SU-DHL-6 (cell line): Measurements from ENCODE around the gene SLC16A11.

Experiments
- H2AFZ ChIP-seq: fragments of 200-600 bp; sonication (generic); 2 replicates; pipeline ENCODE4 v1.6.1; 2014; ENCODE audit warnings: low read depth, mild to moderate bottlenecking, moderate library complexity, mixed read lengths, antibody characterized with exemption, low read length; ENCODE audit not compliant: severe bottlenecking
- H3F3A ChIP-seq: fragments of 200-600 bp; shearing (Covaris generic); 2 replicates; pipeline ENCODE4 v1.6.0; 2016; ENCODE audit warnings: antibody characterized with exemption, mild to moderate bottlenecking; ENCODE audit not compliant: insufficient read depth
- H3K27ac ChIP-seq: fragments of 200-600 bp; sonication (generic); 2 replicates; pipeline ENCODE4 v1.5.1; 2016; ENCODE audit warnings: low read depth, mild to moderate bottlenecking, low read length, moderate library complexity, mixed read lengths
- H3K27me3 ChIP-seq: fragments of 200-600 bp; sonication (generic), shearing (Covaris generic); 2 replicates; pipeline ENCODE4 v1.6.0; 2014; ENCODE audit warnings: mild to moderate bottlenecking, low read length
- H3K36me3 ChIP-seq: fragments of 200-600 bp; sonication (generic); 2 replicates; pipeline ENCODE4 v1.6.1; 2014; ENCODE audit warnings: mild to moderate bottlenecking, low read length, mixed read lengths
- H3K4me2 ChIP-seq: fragments of 300-600, 200-600 bp; shearing (Covaris generic), sonication (generic); 2 replicates; pipeline ENCODE4 v1.6.0; 2014; ENCODE audit warnings: low read length, low read depth, mild to moderate bottlenecking; ENCODE audit not compliant: poor library complexity, severe bottlenecking
- H3K4me3 ChIP-seq: fragments of 200-600 bp; sonication (generic); 2 replicates; pipeline ENCODE4 v1.5.1; 2014; ENCODE audit warnings: antibody characterized with exemption, low read length, mild to moderate bottlenecking, mixed read lengths; ENCODE audit not compliant: insufficient read depth, poor library complexity, severe bottlenecking
- H3K79me2 ChIP-seq: fragments of 200-600 bp; sonication (generic); 2 replicates; pipeline ENCODE4 v1.6.1; 2014; ENCODE audit warnings: mild to moderate bottlenecking, low read length, moderate library complexity; ENCODE audit not compliant: insufficient read depth
- H3K9ac ChIP-seq: fragments of 200-600 bp; sonication (generic); 2 replicates; pipeline ENCODE4 v1.7.0; 2014; ENCODE audit warnings: mild to moderate bottlenecking, low read length
- H3K9me2 ChIP-seq: fragments of 200-600 bp; sonication (generic); replicated peaks from 2 replicates; pipeline ENCODE4 v1.6.1; 2014; ENCODE audit warnings: low read length; ENCODE audit not compliant: insufficient read depth
- H3K9me3 ChIP-seq: fragments of 200-600 bp; sonication (generic); 2 replicates; pipeline ENCODE4 v1.6.1; 2014; ENCODE audit warnings: low read length, mixed read lengths; ENCODE audit not compliant: insufficient read depth
- H4K20me1 ChIP-seq: fragments of 200-600 bp; sonication (generic); 2 replicates; pipeline ENCODE4 v1.6.1; 2014; ENCODE audit warnings: low read depth, mild to moderate bottlenecking, antibody characterized with exemption, low read length, moderate library complexity, mixed read lengths
- CTCF ChIP-seq: fragments of 200-600 bp; sonication (generic); IDR thresholded peaks from one replicate; pipeline ENCODE4 v1.5.1; 2017; ENCODE audit warnings: antibody characterized with exemption, mild to moderate bottlenecking, low read length, moderate library complexity; ENCODE audit not compliant: insufficient read depth, poor library complexity, severe bottlenecking
- EZH2phosphoT487 ChIP-seq: fragments of 200-600 bp; sonication (generic), shearing (Covaris generic); conservative IDR thresholded peaks from 2 replicates; pipeline ENCODE4 v1.6.1; 2018; ENCODE audit warnings: mild to moderate bottlenecking, antibody characterized with exemption, low read length, moderate library complexity, mixed read lengths

The SLC16A11 gene

DNA sequence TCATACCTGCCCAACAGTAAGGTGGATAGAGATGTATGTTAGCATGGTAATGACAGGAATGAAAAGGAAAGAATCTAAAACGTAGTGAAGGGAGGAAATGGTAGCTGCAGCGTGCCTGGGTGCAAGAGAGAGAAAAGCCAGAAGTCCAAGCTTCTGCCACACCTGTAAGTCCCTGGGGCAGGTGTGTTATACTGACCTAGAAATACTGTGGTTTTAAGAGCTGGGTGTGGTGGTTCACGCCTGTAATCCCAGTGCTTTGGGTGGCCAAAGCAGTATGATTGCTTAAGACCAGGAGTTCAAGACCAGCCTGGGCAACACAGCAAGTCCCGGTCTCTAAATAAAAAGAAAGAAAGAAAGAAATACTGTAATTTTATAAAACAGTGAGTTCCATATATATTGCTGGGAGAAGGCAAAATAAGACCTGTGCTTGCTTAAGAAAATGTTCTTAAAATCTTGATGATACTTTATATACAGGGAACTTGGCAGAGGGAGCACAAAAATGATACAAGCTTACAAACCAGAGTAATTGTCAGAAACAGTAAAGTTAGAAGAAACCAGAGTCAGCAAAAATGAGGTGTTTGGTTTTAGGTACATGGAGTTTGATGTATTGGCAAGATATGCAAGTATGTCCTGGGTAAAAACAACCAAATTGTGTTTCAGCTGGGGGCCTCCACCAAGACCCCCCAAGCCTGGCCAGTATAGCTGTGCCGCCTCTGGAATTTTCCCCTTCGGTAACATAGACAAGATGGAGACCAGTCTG is 41.4 kb downstream of the SLC16A11 start:
- Histone ChIP-seq H3K27ac (no peak overlapping the region), H3K27me3 (no peaks in the 10 kb centered on the region), H3K4me2 (no peak overlapping the region), H3K9ac (no peak overlapping the region), H3K36me3 (no peaks in the 10 kb centered on the region; the same call in 1 of the 2 replicates), H4K20me1 (peaks cover 3% of the 10 kb centered on the region; the same call in 1 of the 2 replicates), H3K79me2 (peaks cover 13% of the 10 kb centered on the region), H3K9me2 (no peaks in the 10 kb centered on the region), H3K9me3 (no peaks in the 10 kb centered on the region), H3F3A (peaks cover 3% of the 10 kb centered on the region; the same call in 1 of the 2 replicates), H3K4me3 (no peak overlapping the region), H2AFZ (no peak overlapping the region)
- TF ChIP-seq CTCF (no peak), EZH2phosphoT487 (no peak)

DNA sequence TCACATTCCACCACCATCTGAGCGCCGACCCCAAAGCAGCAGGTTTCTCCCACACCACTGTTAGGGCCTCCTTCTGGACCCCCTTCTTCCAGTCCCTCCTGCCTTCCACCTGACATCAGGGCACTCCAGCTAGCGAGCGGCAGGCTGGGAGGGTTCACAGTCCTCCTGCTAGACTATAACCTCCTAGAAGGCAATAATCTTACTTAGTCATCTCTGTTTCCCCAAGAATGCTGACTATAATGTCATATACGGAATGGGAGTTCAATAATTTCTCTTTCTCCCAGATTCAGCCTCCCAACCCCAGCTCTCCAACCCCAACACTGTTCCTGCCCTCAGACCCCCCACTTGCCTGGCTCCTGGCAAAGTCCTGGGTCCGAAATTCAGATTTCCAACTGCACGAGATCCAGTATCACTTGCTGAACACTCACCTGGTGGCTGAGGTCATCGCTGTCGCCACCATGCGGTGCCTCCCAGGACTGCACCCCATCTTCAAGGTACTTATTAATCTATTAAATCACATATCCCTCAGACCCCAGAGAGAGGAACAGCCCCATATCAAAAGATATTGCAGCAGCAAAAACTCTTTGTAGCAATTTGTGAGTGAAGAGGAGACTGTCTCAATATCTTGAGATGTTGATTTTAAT is 42.5 kb downstream of the SLC16A11 start:
- Histone ChIP-seq H4K20me1 (peaks cover 3% of the 10 kb centered on the region; the same call in 1 of the 2 replicates), H3K27me3 (no peaks in the 10 kb centered on the region), H3F3A (peaks cover 3% of the 10 kb centered on the region; the same call in 1 of the 2 replicates), H2AFZ (no peak overlapping the region), H3K9me2 (no peaks in the 10 kb centered on the region), H3K4me3 (no peak overlapping the region), H3K9me3 (no peaks in the 10 kb centered on the region), H3K9ac (no peak overlapping the region), H3K79me2 (peaks cover 10% of the 10 kb centered on the region), H3K27ac (no peak overlapping the region), H3K4me2 (no peak overlapping the region), H3K36me3 (no peaks in the 10 kb centered on the region; the same call in 1 of the 2 replicates)
- no peak for TF ChIP-seq EZH2phosphoT487
- TF ChIP-seq CTCF, result peak; percentile 57

GRCh38 chr17:6998855-6999508 is 44.9 kb downstream of the SLC16A11 start:
- H4K20me1 ChIP-seq, result no peaks in the 10 kb centered on the region
- no peak overlapping the region for H3K4me3 ChIP-seq
- no peaks in the 10 kb centered on the region; the same call in 1 of the 2 replicates for H3K36me3 ChIP-seq
- H3K4me2 ChIP-seq, result no peak overlapping the region
- no peak for TF ChIP-seq CTCF
- no peak for TF ChIP-seq EZH2phosphoT487
- H3K27ac ChIP-seq, result no peak overlapping the region
- H3K79me2 ChIP-seq, result peaks cover 10% of the 10 kb centered on the region
- H3K27me3 ChIP-seq, result no peaks in the 10 kb centered on the region
- no peak overlapping the region for H2AFZ ChIP-seq
- H3K9me3 ChIP-seq, result no peaks in the 10 kb centered on the region
- no peaks in the 10 kb centered on the region; the same call in 1 of the 2 replicates for H3F3A ChIP-seq
- H3K9me2 ChIP-seq, result no peaks in the 10 kb centered on the region
- no peak overlapping the region for H3K9ac ChIP-seq
